Endothelial cell of umbilical vein (primary cell): ENCODE measurements around the gene SEZ6. TPM values are rescaled to one million over a fixed set of nuclear protein-coding genes. Genes with fewer than 3 reads are reported as not detected.

ENCODE experiments used
- BruUV-seq: library from RNA; stranded (reverse); fragments of 400-500 nt; replicated peaks from 2 replicates; lab custom pipeline; 2021; lab: Mats Ljungman, UMichigan
- CTCF ChIA-PET: fragments of 300-600, 350-600 bp; sonication (Branson Sonifier 250); formaldehyde crosslinking; loops from one replicate; lab custom pipeline; 2021; ENCODE audit warnings: antibody characterized with exemption, inconsistent platforms; lab: Charles Lee
- POLR2A ChIA-PET: fragments of 300-600, 350-600 bp; sonication (Branson Sonifier 250); formaldehyde crosslinking; loops from one replicate; lab custom pipeline; 2021; ENCODE audit warnings: antibody characterized with exemption, inconsistent platforms; lab: Charles Lee
- DNase-seq: peaks from one replicate; pipeline ENCODE4 v3.0.0-alpha.2; 2011; ENCODE audit warnings: low read depth, low spot score
- FAIRE-seq: peaks from 2 replicates; lab custom pipeline; 2011; peaks lifted over from hg19 to GRCh38; lab: Jason Lieb, UNC
- H2AFZ ChIP-seq: 2 replicates; pipeline ENCODE4 v1.6.0; 2012; ENCODE audit warnings: low read depth, low read length, control low read depth, inconsistent platforms
- H3K27ac ChIP-seq: 2 replicates; pipeline ENCODE4 v1.5.1; 2011; ENCODE audit warnings: low read depth, mild to moderate bottlenecking, control low read depth, low read length, moderate library complexity; ENCODE audit not compliant: insufficient read depth
- H3K27me3 ChIP-seq, 2 experiments: 2 replicates each; pipeline versions ENCODE4 v1.6.0 to v1.6.1; 2011; ENCODE audit warnings: low read length in 2 of 2, mixed read lengths in 1 of 2; ENCODE audit not compliant: control insufficient read depth in 2 of 2, insufficient read depth in 2 of 2
- H3K36me3 ChIP-seq, 2 experiments: 2 replicates in 1 of 2; 3 replicates in 1 of 2; pipeline ENCODE4 v1.5.1; 2011; ENCODE audit warnings: low read length in 2 of 2, mild to moderate bottlenecking in 1 of 2, moderate library complexity in 1 of 2; ENCODE audit not compliant: control insufficient read depth in 2 of 2, insufficient read depth in 2 of 2; ENCODE audit errors: extremely low read depth in 1 of 2
- H3K4me1 ChIP-seq: 3 replicates; pipeline ENCODE4 v1.5.1; 2011; ENCODE audit warnings: mild to moderate bottlenecking, low read length; ENCODE audit not compliant: control insufficient read depth, insufficient read depth; ENCODE audit errors: extremely low read depth
- H3K4me2 ChIP-seq: 2 replicates; pipeline ENCODE4 v1.6.1; 2011; ENCODE audit warnings: low read length, control low read depth, mixed read lengths; ENCODE audit not compliant: insufficient read depth
- H3K4me3 ChIP-seq, 3 experiments: fragments of 200-600 bp in 1 of 3; sonication (generic), shearing (Covaris generic) in 1 of 3; replicated peaks in 1 of 3; 2 replicates each; pipeline ENCODE4 v1.5.1; 2011 to 2016; ENCODE audit warnings: control low read depth in 3 of 3, low read length in 3 of 3, mild to moderate bottlenecking in 2 of 3, inconsistent platforms in 1 of 3, low read depth in 1 of 3, moderate library complexity in 1 of 3; ENCODE audit not compliant: insufficient read depth in 1 of 3
- H3K79me2 ChIP-seq: 2 replicates; pipeline ENCODE4 v1.6.0; 2012; ENCODE audit warnings: low read length, inconsistent platforms; ENCODE audit not compliant: control insufficient read depth, insufficient read depth
- H3K9ac ChIP-seq: replicated peaks from 2 replicates; pipeline ENCODE3; 2011; ENCODE audit warnings: low read length, control low read depth; ENCODE audit not compliant: insufficient read depth; ENCODE audit errors: extremely low read depth
- H3K9me1 ChIP-seq: replicated peaks from 3 replicates; pipeline ENCODE4 v1.6.0; 2011; ENCODE audit warnings: mild to moderate bottlenecking, low read length; ENCODE audit not compliant: control insufficient read depth, insufficient read depth; ENCODE audit errors: extremely low read depth
- H3K9me3 ChIP-seq: replicated peaks from 2 replicates; pipeline ENCODE4 v1.5.1; 2012; ENCODE audit warnings: low read length, inconsistent platforms; ENCODE audit not compliant: control insufficient read depth, insufficient read depth
- H4K20me1 ChIP-seq: replicated peaks from 2 replicates; pipeline ENCODE3; 2011; ENCODE audit warnings: mild to moderate bottlenecking, low read length; ENCODE audit not compliant: control insufficient read depth, insufficient read depth; ENCODE audit errors: extremely low read depth
- EZH2 ChIP-seq: IDR thresholded peaks from 2 replicates; pipeline ENCODE4 v1.6.1; 2012; ENCODE audit warnings: borderline replicate concordance, low read depth, mild to moderate bottlenecking, moderate library complexity, low read length, inconsistent platforms; ENCODE audit not compliant: severe bottlenecking
- FOS ChIP-seq: IDR thresholded peaks from 2 replicates; pipeline ENCODE4 v1.6.1; 2011; ENCODE audit warnings: mild to moderate bottlenecking, low read length, moderate library complexity, borderline replicate concordance; ENCODE audit not compliant: insufficient read depth
- GATA2 ChIP-seq: IDR thresholded peaks from 2 replicates; pipeline ENCODE4 v1.7.0; 2011; ENCODE audit warnings: low read depth, mild to moderate bottlenecking, moderate library complexity, mixed read lengths, low read length; ENCODE audit not compliant: insufficient read length, insufficient read depth
- JUN ChIP-seq: IDR thresholded peaks from 2 replicates; pipeline ENCODE4 v1.6.1; 2011; ENCODE audit warnings: borderline replicate concordance, low read depth; ENCODE audit not compliant: insufficient read length, insufficient read depth
- MYC ChIP-seq: IDR thresholded peaks from one replicate; pipeline ENCODE4 v1.6.1; 2011; ENCODE audit warnings: mild to moderate bottlenecking, low read depth, low read length
- POLR2A ChIP-seq: IDR thresholded peaks from 2 replicates; pipeline ENCODE4 v1.6.1; 2012; ENCODE audit warnings: low read depth, mild to moderate bottlenecking, control low read depth, low read length
- POLR2AphosphoS5 ChIP-seq: IDR thresholded peaks from 2 replicates; pipeline ENCODE4 v1.6.1; 2012; ENCODE audit warnings: low read depth, mild to moderate bottlenecking, control low read depth, low read length, moderate library complexity; ENCODE audit not compliant: insufficient read depth
- dilution Hi-C: fragments of 300-500 bp; cut with MboI; formaldehyde crosslinking; loops from one replicate; pipeline ENCODE4 v1.15.0; 2019; ENCODE audit warnings: low sequenced_read_pairs; ENCODE audit not compliant: extremely low pct_ligation_motif_present
- intact Hi-C: fragments of 100-400 bp; cut with micrococcal nuclease; formaldehyde crosslinking; loops from one replicate; pipeline ENCODE4 v1.10.0; 2022
- polyA plus RNA-seq, 4 experiments: library from polyadenylated mRNA; depleted of rRNA in 3 of 4; stranded (reverse) in 3 of 4; unstranded in 1 of 4; fragments of >200 nt; gene quantifications; 2 replicates each; pipeline versions ENCODE4 v1.2.1 to v1.2.3, GENCODE V29; 2011 to 2012; ENCODE audit warnings: missing spikeins in 1 of 4
- total RNA-seq: library from RNA; stranded (reverse); gene quantifications from 2 replicates; pipeline ENCODE4 v1.2.3, GENCODE V29; 2021
- TF ChIP-seq, protein P1 (sequence below): IDR thresholded peaks from 2 replicates; pipeline ENCODE4 v1.6.1; 2011; ENCODE audit not compliant: insufficient read depth, insufficient read length
- TF ChIP-seq, protein P2 (sequence below), 2 donors: IDR thresholded peaks; 1 replicate in 1 of 2; 2 replicates in 1 of 2; pipeline ENCODE4 v1.5.1; 2011; ENCODE audit warnings: low read length in 2 of 2, mild to moderate bottlenecking in 2 of 2, moderate library complexity in 2 of 2, control low read depth in 1 of 2, inconsistent platforms in 1 of 2, low read depth in 1 of 2; ENCODE audit not compliant: insufficient read depth in 1 of 2; ENCODE audit errors: extremely low read depth in 1 of 2

SEZ6 gene
- total and polyA plus RNA-seq, 2 donors (not counting 3 experiments of a cell fraction or from before 2014, with no cell fraction given): not detected

DNA sequence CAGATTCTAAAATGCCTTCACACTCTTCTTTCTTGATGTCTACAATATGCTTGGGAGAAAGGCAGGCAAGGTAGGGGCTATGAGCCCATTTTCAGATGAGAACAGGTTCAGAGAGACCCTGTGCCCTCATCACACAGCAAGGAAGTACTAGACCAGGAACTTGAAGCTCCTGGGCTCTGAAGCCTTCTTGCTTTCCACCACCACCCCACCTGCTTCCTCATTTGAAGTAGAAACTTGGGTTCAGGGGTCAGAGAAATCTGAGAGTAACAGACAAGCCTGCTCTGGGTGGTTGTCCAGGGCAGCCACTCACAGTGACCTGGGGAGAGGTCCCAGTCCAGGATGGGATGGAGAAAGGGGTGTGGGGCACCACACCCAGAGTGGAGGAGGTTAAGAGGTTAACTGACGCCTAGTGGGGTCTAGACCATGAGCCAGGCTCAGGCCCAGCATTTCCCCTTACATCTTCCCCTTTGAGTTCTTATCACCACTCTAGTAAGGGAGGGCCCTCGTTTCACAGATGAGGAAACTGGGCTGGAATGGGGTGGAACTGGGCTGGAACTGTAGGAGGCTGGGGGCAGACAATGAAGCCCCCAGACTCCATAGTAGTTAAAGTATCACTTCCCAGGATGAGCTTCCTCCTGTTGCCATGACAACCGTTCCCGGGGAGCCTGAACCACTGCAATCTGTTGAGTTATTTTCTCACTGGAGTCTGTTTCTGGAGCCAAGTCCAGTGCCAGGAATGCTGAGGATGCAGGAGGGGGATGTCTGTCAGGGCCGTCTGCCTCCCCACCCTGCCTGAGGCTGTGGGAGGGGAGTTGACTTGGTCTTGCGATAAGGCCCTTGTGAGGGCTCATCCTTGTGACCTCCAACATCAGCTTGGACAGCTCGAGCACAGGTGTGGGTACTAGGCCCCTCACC, 38.4 kb downstream of the SEZ6 start:
- H3K9me3 ChIP-seq: no peaks in the 10 kb centered on the region
- H3K9ac ChIP-seq: no peak overlapping the region
- no peaks in the 10 kb centered on the region for H4K20me1 ChIP-seq
- no peaks in the 10 kb centered on the region for H3K79me2 ChIP-seq
- TF ChIP-seq GATA2: no peak
- TF ChIP-seq JUN: no peak
- TF ChIP-seq, protein P1, sequence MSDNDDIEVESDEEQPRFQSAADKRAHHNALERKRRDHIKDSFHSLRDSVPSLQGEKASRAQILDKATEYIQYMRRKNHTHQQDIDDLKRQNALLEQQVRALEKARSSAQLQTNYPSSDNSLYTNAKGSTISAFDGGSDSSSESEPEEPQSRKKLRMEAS: no peak
- TF ChIP-seq FOS: no peak
- TF ChIP-seq MYC: no peak
- TF ChIP-seq EZH2: no peak
- TF ChIP-seq POLR2A: no peak
- TF ChIP-seq, protein P2, sequence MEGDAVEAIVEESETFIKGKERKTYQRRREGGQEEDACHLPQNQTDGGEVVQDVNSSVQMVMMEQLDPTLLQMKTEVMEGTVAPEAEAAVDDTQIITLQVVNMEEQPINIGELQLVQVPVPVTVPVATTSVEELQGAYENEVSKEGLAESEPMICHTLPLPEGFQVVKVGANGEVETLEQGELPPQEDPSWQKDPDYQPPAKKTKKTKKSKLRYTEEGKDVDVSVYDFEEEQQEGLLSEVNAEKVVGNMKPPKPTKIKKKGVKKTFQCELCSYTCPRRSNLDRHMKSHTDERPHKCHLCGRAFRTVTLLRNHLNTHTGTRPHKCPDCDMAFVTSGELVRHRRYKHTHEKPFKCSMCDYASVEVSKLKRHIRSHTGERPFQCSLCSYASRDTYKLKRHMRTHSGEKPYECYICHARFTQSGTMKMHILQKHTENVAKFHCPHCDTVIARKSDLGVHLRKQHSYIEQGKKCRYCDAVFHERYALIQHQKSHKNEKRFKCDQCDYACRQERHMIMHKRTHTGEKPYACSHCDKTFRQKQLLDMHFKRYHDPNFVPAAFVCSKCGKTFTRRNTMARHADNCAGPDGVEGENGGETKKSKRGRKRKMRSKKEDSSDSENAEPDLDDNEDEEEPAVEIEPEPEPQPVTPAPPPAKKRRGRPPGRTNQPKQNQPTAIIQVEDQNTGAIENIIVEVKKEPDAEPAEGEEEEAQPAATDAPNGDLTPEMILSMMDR (IDR thresholded peaks at IDR 0.05; ENCODE audit: extremely low read depth in 1 of 2, insufficient read depth in 1 of 2, low read depth in 1 of 2, low read length in 2 of 2): no peak
- TF ChIP-seq POLR2AphosphoS5: no peak
- no peaks in the 10 kb centered on the region for H3K36me3 ChIP-seq
- H3K4me3 ChIP-seq: no peak overlapping the region
- no peaks in the 10 kb centered on the region for H3K9me1 ChIP-seq
- ChIA-PET CTCF (interaction anchor here (0.8 to 7.8 kb wide), 9 partner anchors 14 to 241 kb away, joined by 3 to 84 read pairs (median 6); no protein-coding TSS in a partner anchor), POLR2A (no interaction called here)
- intact Hi-C loops: loop anchor here (5.0 kb wide), 1 partner anchor 85 kb away; no protein-coding TSS in a partner anchor
- dilution Hi-C loops: no loop called here
- H3K27me3 ChIP-seq: no peaks in the 10 kb centered on the region
- FAIRE-seq (no peak), DNase-seq (no peak)
- peaks cover 4% of the 10 kb centered on the region for H3K4me1 ChIP-seq
- no peak overlapping the region for H2AFZ ChIP-seq
- no peak overlapping the region for H3K27ac ChIP-seq
- BruUV-seq: no TSS peak
- H3K4me2 ChIP-seq: no peak overlapping the region
